ENCODE data around the gene TM2D1. TPM values are rescaled to one million over a fixed set of nuclear protein-coding genes. Genes with fewer than 3 reads are reported as not detected.
"Not testable (repeated sequence)": the region's sequence is repeated elsewhere in the genome, so short reads cannot be mapped to it uniquely, and the experiment has no call there.

The TM2D1 gene
- total and polyA plus RNA-seq, 5 donors from 2014 or later: 26.9 to 53.9 (median 50.5) TPM

DNA sequence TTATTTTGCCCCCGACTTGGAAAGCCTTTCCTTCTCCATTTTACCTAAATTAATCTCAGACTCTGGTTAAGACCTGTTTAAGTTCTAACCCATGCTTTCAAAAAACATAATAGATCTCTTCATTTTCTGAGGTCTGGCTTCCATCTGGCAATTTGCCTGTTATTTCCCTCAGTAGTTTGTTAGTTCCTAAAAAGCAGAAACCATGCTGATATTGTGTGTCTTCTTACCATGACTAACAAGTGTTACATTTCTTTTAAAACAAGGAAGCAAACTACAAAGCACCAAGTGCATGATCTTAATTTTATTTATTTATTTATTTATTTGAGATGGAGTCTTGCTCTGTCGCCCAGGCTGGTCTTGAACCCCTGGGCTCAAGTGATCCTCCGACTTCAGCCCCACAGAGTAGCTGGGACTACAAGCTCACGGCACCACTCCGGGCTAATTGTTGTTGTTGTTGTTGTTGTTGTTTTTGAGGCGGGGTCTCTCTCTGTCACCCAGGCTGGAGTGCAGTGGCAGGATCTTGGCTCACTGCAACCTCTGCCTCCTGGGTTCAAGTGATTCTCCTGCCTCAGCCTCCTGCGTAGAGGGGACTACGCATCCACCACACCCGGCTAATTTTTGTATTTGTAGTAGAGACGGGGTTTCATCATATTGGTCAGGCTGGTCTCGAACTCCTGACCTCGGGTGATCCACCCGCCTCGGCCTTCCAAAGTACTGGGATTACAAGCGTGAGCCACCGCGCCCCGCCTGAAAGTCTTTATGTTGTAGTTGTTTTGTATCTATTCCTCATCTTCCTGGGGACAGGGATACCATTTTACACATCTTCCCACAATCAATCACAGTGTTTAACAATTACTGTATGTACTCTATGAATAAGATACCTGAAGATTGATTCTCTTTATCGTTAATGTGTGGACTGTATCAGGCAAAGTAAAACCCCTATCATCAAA, 16.1 kb upstream of the TM2D1 start:
- peak overlapping the region; percentile 82 to 97 (median 94) for H3K27ac Mint-ChIP-seq
- no peak for ATAC-seq (ENCODE audit: low read depth in 2 of 2)
- peak overlapping the region; percentile 88 for H3K4me3 ChIP-seq (ENCODE audit: low read depth, low read length)

DNA sequence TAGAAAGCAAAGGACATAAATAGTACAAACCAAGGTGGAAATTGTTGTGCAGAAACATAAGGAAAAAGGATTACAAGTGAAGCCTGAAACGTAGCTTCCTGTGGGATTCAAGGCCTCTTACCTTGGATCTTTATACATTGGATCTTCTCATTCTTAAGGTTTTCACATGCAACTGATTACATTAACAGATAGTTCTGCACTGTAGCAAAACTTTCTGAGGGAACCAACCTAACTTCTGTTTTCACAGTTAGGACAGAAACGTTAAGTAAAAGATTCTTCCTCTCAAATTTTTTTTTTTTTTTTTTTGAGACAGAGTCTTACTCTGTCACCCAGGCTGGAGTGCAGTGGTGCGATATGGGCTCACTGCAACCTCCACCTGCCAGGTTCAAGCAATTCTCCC, 7.8 kb upstream of the TM2D1 start:
- Mint-ChIP-seq H3K27me3 (no peaks in the 10 kb centered on the region), H3K36me3 (peaks cover 3% of the 10 kb centered on the region)

More for the DNA sequence above, 16.1 kb upstream of the TM2D1 start:
- DNase-seq: no peak
- H3K9me3 ChIP-seq (ENCODE audit: control insufficient read depth in 2 of 2, low read length in 2 of 2): no peaks in the 10 kb centered on the region
- no peaks in the 10 kb centered on the region for H3K36me3 Mint-ChIP-seq
- H3K4me1 Mint-ChIP-seq: peaks cover 13 to 32% (median 25%) of the 10 kb centered on the region in 4 donors
- peak overlapping the region; percentile 94 to 97 (median 96) for H3K4me3 Mint-ChIP-seq
- H3K27me3 Mint-ChIP-seq: no peaks in the 10 kb centered on the region
- H3K27me3 ChIP-seq (ENCODE audit: control insufficient read depth, insufficient read depth, low read length): no peaks in the 10 kb centered on the region
- no peaks in the 10 kb centered on the region for H3K36me3 ChIP-seq (ENCODE audit: control insufficient read depth, insufficient read depth, low read length)
- no peak overlapping the region for H3K27ac ChIP-seq (ENCODE audit: insufficient read depth, low read length, poor library complexity, severe bottlenecking)
- H3K9me3 Mint-ChIP-seq: no peaks in the 10 kb centered on the region
- H3K4me1 ChIP-seq (ENCODE audit: control insufficient read depth, insufficient read depth, low read length, poor library complexity, severe bottlenecking): peaks cover 24% of the 10 kb centered on the region

GRCh38 chr1:61730679-61731078, 5.7 kb upstream of the TM2D1 start:
- ATAC-seq (ENCODE audit: low read depth in 2 of 2); H3K4me3 Mint-ChIP-seq; H3K4me1 ChIP-seq (ENCODE audit: control insufficient read depth, insufficient read depth, low read length, poor library complexity, severe bottlenecking); H3K27ac Mint-ChIP-seq; H3K27ac ChIP-seq (ENCODE audit: insufficient read depth, low read length, poor library complexity, severe bottlenecking); H3K4me1 Mint-ChIP-seq; H3K9me3 ChIP-seq (ENCODE audit: control insufficient read depth in 2 of 2, low read length in 2 of 2); H3K9me3 Mint-ChIP-seq; H3K27me3 Mint-ChIP-seq; H3K36me3 ChIP-seq (ENCODE audit: control insufficient read depth, insufficient read depth, low read length); H3K4me3 ChIP-seq (ENCODE audit: low read depth, low read length); DNase-seq; H3K36me3 Mint-ChIP-seq; H3K27me3 ChIP-seq (ENCODE audit: control insufficient read depth, insufficient read depth, low read length): not testable (repeated sequence)

More for the DNA sequence above, 7.8 kb upstream of the TM2D1 start:
- Mint-ChIP-seq H3K4me3 (peak overlapping the region in 1 of 4 donors; percentile 32), H3K4me1 (peaks cover 3 to 6% (median 5%) of the 10 kb centered on the region in 4 donors), H3K9me3 (no peaks in the 10 kb centered on the region), H3K27ac (no peak overlapping the region)
- Histone ChIP-seq H3K27ac (ENCODE audit: insufficient read depth, low read length, poor library complexity, severe bottlenecking) (no peak overlapping the region), H3K9me3 (ENCODE audit: control insufficient read depth in 2 of 2, low read length in 2 of 2) (no peaks in the 10 kb centered on the region), H3K36me3 (ENCODE audit: control insufficient read depth, insufficient read depth, low read length) (no peaks in the 10 kb centered on the region), H3K27me3 (ENCODE audit: control insufficient read depth, insufficient read depth, low read length) (no peaks in the 10 kb centered on the region), H3K4me3 (ENCODE audit: low read depth, low read length) (no peak overlapping the region), H3K4me1 (ENCODE audit: control insufficient read depth, insufficient read depth, low read length, poor library complexity, severe bottlenecking) (peaks cover 9% of the 10 kb centered on the region)
- ATAC-seq (ENCODE audit: low read depth in 2 of 2): no peak
- no peak for DNase-seq

DNA sequence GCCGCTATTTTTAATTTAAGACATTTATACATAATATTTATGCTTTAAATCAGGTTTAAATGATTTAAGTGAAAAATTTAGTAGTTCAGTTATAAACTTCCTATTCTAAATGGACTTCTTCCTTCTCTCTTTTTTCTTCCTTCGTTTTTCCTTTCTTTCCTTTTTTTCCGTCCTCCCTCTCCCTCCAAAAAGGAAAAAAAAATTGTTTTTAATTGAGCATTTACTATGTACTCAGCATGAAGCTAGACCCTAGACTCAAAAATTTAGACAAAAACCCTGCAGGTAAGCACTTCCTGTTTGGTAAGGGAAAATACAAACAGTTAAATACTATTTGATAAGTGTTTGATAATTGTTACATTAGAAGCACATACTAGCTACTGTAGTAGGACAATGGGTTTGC, 2.6 kb upstream of the TM2D1 start:
- H3K4me3 Mint-ChIP-seq: peak overlapping the region in 2 of 4 donors; percentile 69 to 71
- no peaks in the 10 kb centered on the region for H3K27me3 Mint-ChIP-seq
- Histone ChIP-seq H3K27ac (ENCODE audit: insufficient read depth, low read length, poor library complexity, severe bottlenecking) (no peak overlapping the region), H3K27me3 (ENCODE audit: control insufficient read depth, insufficient read depth, low read length) (no peaks in the 10 kb centered on the region), H3K9me3 (ENCODE audit: control insufficient read depth in 2 of 2, low read length in 2 of 2) (no peaks in the 10 kb centered on the region), H3K36me3 (ENCODE audit: control insufficient read depth, insufficient read depth, low read length) (no peaks in the 10 kb centered on the region), H3K4me1 (ENCODE audit: control insufficient read depth, insufficient read depth, low read length, poor library complexity, severe bottlenecking) (peaks cover 23% of the 10 kb centered on the region), H3K4me3 (ENCODE audit: low read depth, low read length) (no peak overlapping the region)
- peak overlapping the region in 1 of 3 donors; percentile 48 for H3K27ac Mint-ChIP-seq
- ATAC-seq (ENCODE audit: low read depth in 2 of 2): no peak
- H3K36me3 Mint-ChIP-seq: peaks cover 3% of the 10 kb centered on the region
- no peak for DNase-seq
- peaks cover 13 to 26% (median 21%) of the 10 kb centered on the region in 4 donors for H3K4me1 Mint-ChIP-seq
- H3K9me3 Mint-ChIP-seq: no peaks in the 10 kb centered on the region

GRCh38 chr1:61724506-61724812, 482 bp downstream of the TM2D1 start:
- H3K27ac ChIP-seq (ENCODE audit: insufficient read depth, low read length, poor library complexity, severe bottlenecking): peak overlapping the region; percentile 88
- peak overlapping the region; percentile 98 to 99 (median 99) for H3K27ac Mint-ChIP-seq
- peaks cover 13 to 34% (median 28%) of the 10 kb centered on the region in 4 donors for H3K4me1 Mint-ChIP-seq
- peaks cover 23% of the 10 kb centered on the region for H3K4me1 ChIP-seq (ENCODE audit: control insufficient read depth, insufficient read depth, low read length, poor library complexity, severe bottlenecking)
- H3K27me3 Mint-ChIP-seq: no peaks in the 10 kb centered on the region
- H3K9me3 Mint-ChIP-seq: no peaks in the 10 kb centered on the region
- no peaks in the 10 kb centered on the region for H3K36me3 Mint-ChIP-seq
- H3K4me3 Mint-ChIP-seq: peak overlapping the region; percentile 92 to 99 (median 96)
- ATAC-seq (ENCODE audit: low read depth in 2 of 2) (no peak), DNase-seq (no peak)
- H3K4me3 ChIP-seq (ENCODE audit: low read depth, low read length): peak overlapping the region; percentile 98
- H3K27me3 ChIP-seq (ENCODE audit: control insufficient read depth, insufficient read depth, low read length): no peaks in the 10 kb centered on the region
- H3K9me3 ChIP-seq (ENCODE audit: control insufficient read depth in 2 of 2, low read length in 2 of 2): no peaks in the 10 kb centered on the region
- peaks cover 5% of the 10 kb centered on the region for H3K36me3 ChIP-seq (ENCODE audit: control insufficient read depth, insufficient read depth, low read length)

DNA sequence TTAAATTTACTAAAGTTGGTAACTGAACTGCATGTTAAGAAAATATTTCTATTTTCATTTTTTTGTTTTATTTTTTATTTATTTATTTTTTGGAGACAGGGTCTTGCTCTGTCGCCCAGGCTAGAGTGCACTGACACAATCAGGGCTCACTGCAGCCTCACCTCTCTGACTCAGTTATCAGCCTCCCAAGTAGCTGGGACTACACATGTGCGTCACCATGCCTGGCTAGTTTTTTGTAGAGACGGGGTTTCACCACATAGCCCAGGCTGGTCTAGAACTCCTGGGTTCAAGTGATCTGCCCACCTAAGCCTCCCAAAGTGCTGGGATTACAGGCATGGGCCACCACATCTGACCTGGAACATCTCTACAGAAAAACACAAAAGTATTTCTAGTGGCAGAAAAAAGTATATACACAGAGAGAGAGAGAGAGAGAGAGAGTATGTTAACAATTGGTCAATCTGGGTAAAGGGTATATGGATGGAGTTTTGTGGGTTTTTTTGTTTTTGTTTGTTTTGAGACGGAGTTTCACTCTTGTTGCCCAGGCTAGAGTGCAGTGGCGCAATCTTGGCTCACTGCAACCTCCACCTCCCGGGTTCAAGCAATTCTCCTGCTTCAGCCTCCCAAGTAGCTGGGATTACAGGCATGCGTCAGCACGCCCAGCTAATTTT, 5.8 kb downstream of the TM2D1 start:
- peaks cover 12% of the 10 kb centered on the region for H3K4me1 ChIP-seq (ENCODE audit: control insufficient read depth, insufficient read depth, low read length, poor library complexity, severe bottlenecking)
- peaks cover 6 to 44% (median 32%) of the 10 kb centered on the region in 4 donors for H3K4me1 Mint-ChIP-seq
- peak overlapping the region in 1 of 4 donors; percentile 47 for H3K4me3 Mint-ChIP-seq
- H3K9me3 ChIP-seq (ENCODE audit: control insufficient read depth in 2 of 2, low read length in 2 of 2); DNase-seq; ATAC-seq (ENCODE audit: low read depth in 2 of 2); H3K9me3 Mint-ChIP-seq; H3K27me3 Mint-ChIP-seq; H3K36me3 ChIP-seq (ENCODE audit: control insufficient read depth, insufficient read depth, low read length); H3K27ac Mint-ChIP-seq; H3K27ac ChIP-seq (ENCODE audit: insufficient read depth, low read length, poor library complexity, severe bottlenecking); H3K27me3 ChIP-seq (ENCODE audit: control insufficient read depth, insufficient read depth, low read length); H3K4me3 ChIP-seq (ENCODE audit: low read depth, low read length): not testable (repeated sequence)
- H3K36me3 Mint-ChIP-seq: peaks cover 12% of the 10 kb centered on the region

DNA sequence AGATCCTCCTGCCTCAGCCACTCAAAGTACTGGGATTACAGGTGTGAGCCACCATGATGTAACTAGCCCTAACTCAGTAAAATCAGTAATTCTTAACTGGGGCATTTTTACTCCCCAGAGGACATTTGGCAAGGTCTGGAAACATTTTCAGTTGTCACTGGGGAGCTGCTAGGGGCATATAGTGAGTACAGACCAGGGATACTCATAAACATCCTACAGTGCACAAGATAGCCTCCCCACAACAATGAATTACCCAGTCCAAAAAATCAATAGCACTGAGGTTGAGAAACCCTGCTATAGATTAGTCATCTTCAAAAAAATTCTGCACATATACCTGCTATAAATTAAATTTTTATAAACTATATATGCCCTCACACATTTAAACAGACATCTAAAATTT, 13.0 kb downstream of the TM2D1 start:
- Histone ChIP-seq H3K36me3 (ENCODE audit: control insufficient read depth, insufficient read depth, low read length) (peaks cover 33% of the 10 kb centered on the region), H3K27ac (ENCODE audit: insufficient read depth, low read length, poor library complexity, severe bottlenecking) (no peak overlapping the region), H3K9me3 (ENCODE audit: control insufficient read depth in 2 of 2, low read length in 2 of 2) (no peaks in the 10 kb centered on the region), H3K27me3 (ENCODE audit: control insufficient read depth, insufficient read depth, low read length) (no peaks in the 10 kb centered on the region), H3K4me1 (ENCODE audit: control insufficient read depth, insufficient read depth, low read length, poor library complexity, severe bottlenecking) (no peaks in the 10 kb centered on the region), H3K4me3 (ENCODE audit: low read depth, low read length) (no peak overlapping the region)
- H3K27ac Mint-ChIP-seq: peak overlapping the region in 1 of 3 donors; percentile 56
- no peak overlapping the region for H3K4me3 Mint-ChIP-seq
- peaks cover 0 to 20% (median 16%) of the 10 kb centered on the region in 4 donors for H3K4me1 Mint-ChIP-seq
- peaks cover 11% of the 10 kb centered on the region for H3K36me3 Mint-ChIP-seq
- DNase-seq: no peak
- no peaks in the 10 kb centered on the region for H3K27me3 Mint-ChIP-seq
- H3K9me3 Mint-ChIP-seq: no peaks in the 10 kb centered on the region
- ATAC-seq (ENCODE audit: low read depth in 2 of 2): no peak
